ENCODE measurements around the gene PSTPIP2. TPM values are rescaled to one million over a fixed set of nuclear protein-coding genes. Genes with fewer than 3 reads are reported as not detected.

The PSTPIP2 gene
- total RNA-seq, 1 donor from 2014 or later: 6.2 TPM

DNA sequence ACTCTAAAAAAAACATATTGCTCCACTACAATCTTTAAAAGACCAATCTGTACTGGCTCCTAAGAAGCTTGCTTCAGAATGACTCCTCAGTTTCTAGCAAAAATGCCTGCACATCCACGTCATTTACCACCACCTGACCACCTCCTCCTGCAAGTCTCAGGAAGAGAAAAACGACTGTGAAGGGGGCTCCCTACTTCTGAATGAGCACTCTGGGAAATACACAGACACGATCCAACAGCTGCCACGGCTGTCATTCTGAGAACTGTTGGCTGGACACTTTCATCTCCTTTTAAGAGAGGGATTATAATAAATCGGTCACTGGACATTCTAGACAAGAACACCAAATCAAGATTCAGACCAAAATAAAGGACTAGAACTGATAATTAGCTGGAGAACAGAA lies 126.4 kb downstream of the PSTPIP2 start:
- Mint-ChIP-seq H3K27ac (no peak overlapping the region), H3K4me1 (no peaks in the 10 kb centered on the region), H3K27me3 (ENCODE audit: insufficient read depth, low read depth) (no peaks in the 10 kb centered on the region), H3K36me3 (peaks cover 32% of the 10 kb centered on the region), H3K9me3 (no peaks in the 10 kb centered on the region), H3K4me3 (no peak overlapping the region)
- DNase-seq (ENCODE audit: low spot score): no peak
- H3K9ac ChIP-seq: no peak overlapping the region
- no peaks in the 10 kb centered on the region for H3K9me3 ChIP-seq (ENCODE audit: low read depth)
- TF ChIP-seq EZH2phosphoT487 (IDR thresholded peaks at IDR 0.05) (no peak), EZH2 (IDR thresholded peaks at IDR 0.05) (no peak)
- no peak overlapping the region for H3K4me2 ChIP-seq
- no peak overlapping the region for H3K4me3 ChIP-seq
- no peak overlapping the region for H3K27ac ChIP-seq
- no peaks in the 10 kb centered on the region for H3K27me3 ChIP-seq
- no peaks in the 10 kb centered on the region for H3K4me1 ChIP-seq
- H4K20me1 ChIP-seq (ENCODE audit: low read depth): no peaks in the 10 kb centered on the region
- peaks cover 7% of the 10 kb centered on the region for H3K36me3 ChIP-seq
- no peaks in the 10 kb centered on the region for H3K79me2 ChIP-seq (ENCODE audit: low read depth)
- H2AFZ ChIP-seq (replicated peaks): no peak overlapping the region
- no peaks in the 10 kb centered on the region for H3F3A ChIP-seq (ENCODE audit: low read depth)

GRCh38 chr18:45940724-45941123 lies 131.3 kb downstream of the PSTPIP2 start:
- Histone ChIP-seq H3K4me2 (no peak overlapping the region), H3K36me3 (peaks cover 7% of the 10 kb centered on the region), H3K9ac (no peak overlapping the region), H2AFZ (replicated peaks) (no peak overlapping the region), H3K4me1 (no peaks in the 10 kb centered on the region), H3K27ac (no peak overlapping the region), H3K9me3 (ENCODE audit: low read depth) (no peaks in the 10 kb centered on the region), H3F3A (ENCODE audit: low read depth) (no peaks in the 10 kb centered on the region), H3K79me2 (ENCODE audit: low read depth) (no peaks in the 10 kb centered on the region), H3K4me3 (no peak overlapping the region), H4K20me1 (ENCODE audit: low read depth) (peaks cover 3% of the 10 kb centered on the region), H3K27me3 (no peaks in the 10 kb centered on the region)
- Mint-ChIP-seq H3K4me1 (no peaks in the 10 kb centered on the region), H3K27me3 (ENCODE audit: insufficient read depth, low read depth) (no peaks in the 10 kb centered on the region), H3K9me3 (no peaks in the 10 kb centered on the region), H3K4me3 (no peak overlapping the region), H3K27ac (no peak overlapping the region), H3K36me3 (peaks cover 22% of the 10 kb centered on the region)
- no peak for DNase-seq (ENCODE audit: low spot score)
- TF ChIP-seq EZH2 (IDR thresholded peaks at IDR 0.05) (no peak), CTCF (IDR thresholded peaks at IDR 0.05) (no peak), EZH2phosphoT487 (IDR thresholded peaks at IDR 0.05) (no peak)

DNA sequence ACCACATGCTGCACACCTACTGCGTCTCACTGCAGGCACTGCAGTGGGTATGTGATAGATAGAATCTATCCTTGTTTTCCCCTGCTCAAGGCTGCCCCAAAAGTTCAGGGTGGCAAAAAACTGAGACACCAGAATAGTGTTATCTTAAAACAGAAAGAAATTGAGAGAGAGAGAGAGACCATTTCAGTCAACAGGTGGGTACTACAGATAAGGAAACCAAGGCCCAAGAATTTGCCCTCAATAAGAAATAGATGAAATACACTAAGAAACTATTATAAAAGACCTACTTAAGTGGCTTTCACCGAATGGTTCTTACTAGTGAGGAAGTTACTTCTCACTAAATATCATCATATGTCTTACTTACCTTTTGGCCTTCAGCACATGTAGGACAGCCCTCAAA lies 132.8 kb downstream of the PSTPIP2 start:
- Histone ChIP-seq H3K9me3 (ENCODE audit: low read depth) (no peaks in the 10 kb centered on the region), H3K79me2 (ENCODE audit: low read depth) (no peaks in the 10 kb centered on the region), H3K9ac (no peak overlapping the region), H3K4me1 (no peaks in the 10 kb centered on the region), H2AFZ (replicated peaks) (no peak overlapping the region), H3K27ac (no peak overlapping the region), H4K20me1 (ENCODE audit: low read depth) (peaks cover 3% of the 10 kb centered on the region), H3F3A (ENCODE audit: low read depth) (no peaks in the 10 kb centered on the region), H3K36me3 (peaks cover 7% of the 10 kb centered on the region), H3K27me3 (no peaks in the 10 kb centered on the region), H3K4me3 (no peak overlapping the region), H3K4me2 (no peak overlapping the region)
- no peaks in the 10 kb centered on the region for H3K27me3 Mint-ChIP-seq (ENCODE audit: insufficient read depth, low read depth)
- H3K4me1 Mint-ChIP-seq: no peaks in the 10 kb centered on the region
- H3K36me3 Mint-ChIP-seq: peaks cover 23% of the 10 kb centered on the region
- TF ChIP-seq EZH2phosphoT487 (IDR thresholded peaks at IDR 0.05) (no peak), EZH2 (IDR thresholded peaks at IDR 0.05) (no peak), CTCF (IDR thresholded peaks at IDR 0.05) (no peak)
- H3K9me3 Mint-ChIP-seq: no peaks in the 10 kb centered on the region
- no peak for DNase-seq (ENCODE audit: low spot score)
- H3K4me3 Mint-ChIP-seq: no peak overlapping the region
- no peak overlapping the region for H3K27ac Mint-ChIP-seq

GRCh38 chr18:45938488-45938935 lies 133.5 kb downstream of the PSTPIP2 start:
- H3K36me3 ChIP-seq: peaks cover 7% of the 10 kb centered on the region

More at GRCh38 chr18:45938488-45938935, 133.5 kb downstream of the PSTPIP2 start:
- Histone ChIP-seq H3K27me3 (no peaks in the 10 kb centered on the region), H4K20me1 (ENCODE audit: low read depth) (peaks cover 5% of the 10 kb centered on the region), H3K79me2 (ENCODE audit: low read depth) (no peaks in the 10 kb centered on the region), H3K9ac (no peak overlapping the region), H2AFZ (replicated peaks) (no peak overlapping the region), H3K4me3 (no peak overlapping the region), H3K9me3 (ENCODE audit: low read depth) (no peaks in the 10 kb centered on the region), H3K4me2 (no peak overlapping the region), H3F3A (ENCODE audit: low read depth) (no peaks in the 10 kb centered on the region), H3K4me1 (no peaks in the 10 kb centered on the region), H3K27ac (no peak overlapping the region)
- Mint-ChIP-seq H3K9me3 (no peaks in the 10 kb centered on the region), H3K4me1 (no peaks in the 10 kb centered on the region), H3K36me3 (peaks cover 18% of the 10 kb centered on the region), H3K4me3 (no peak overlapping the region), H3K27me3 (ENCODE audit: insufficient read depth, low read depth) (no peaks in the 10 kb centered on the region), H3K27ac (no peak overlapping the region)
- TF ChIP-seq EZH2 (IDR thresholded peaks at IDR 0.05) (no peak), CTCF (IDR thresholded peaks at IDR 0.05) (no peak), EZH2phosphoT487 (IDR thresholded peaks at IDR 0.05) (no peak)
- DNase-seq (ENCODE audit: low spot score): no peak
